Measurements from ENCODE around the gene PDE8B.
A peak's percentile ranks its signal among the peaks of the same experiment; 100 is the strongest.
"Not testable (repeated sequence)": the region's sequence is repeated elsewhere in the genome, so short reads cannot be mapped to it uniquely, and the experiment has no call there.

Gene PDE8B

DNA sequence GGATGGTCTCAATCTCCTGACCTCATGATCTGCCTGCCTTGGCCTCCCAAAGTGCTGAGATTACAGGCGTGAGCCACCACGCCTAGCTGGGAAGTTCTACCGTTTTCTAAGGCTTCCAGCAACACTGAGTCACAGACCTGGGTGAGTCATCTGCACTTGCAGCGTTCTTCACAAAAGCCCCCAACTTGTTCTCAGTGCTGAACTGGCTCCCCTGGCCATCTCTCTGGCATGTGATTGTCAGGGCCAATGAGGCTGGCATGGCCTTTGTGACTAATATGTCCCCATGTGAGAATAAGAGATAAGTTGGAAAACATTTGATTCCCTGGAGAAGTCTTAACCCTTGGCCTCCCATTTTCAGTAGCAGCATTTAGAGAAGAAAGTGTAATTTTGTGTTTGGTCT is 157.3 kb downstream of the PDE8B start:
- no peak for DNase-seq

GRCh38 chr5:77368367-77368766 is 157.9 kb downstream of the PDE8B start:
- DNase-seq: no peak

DNA sequence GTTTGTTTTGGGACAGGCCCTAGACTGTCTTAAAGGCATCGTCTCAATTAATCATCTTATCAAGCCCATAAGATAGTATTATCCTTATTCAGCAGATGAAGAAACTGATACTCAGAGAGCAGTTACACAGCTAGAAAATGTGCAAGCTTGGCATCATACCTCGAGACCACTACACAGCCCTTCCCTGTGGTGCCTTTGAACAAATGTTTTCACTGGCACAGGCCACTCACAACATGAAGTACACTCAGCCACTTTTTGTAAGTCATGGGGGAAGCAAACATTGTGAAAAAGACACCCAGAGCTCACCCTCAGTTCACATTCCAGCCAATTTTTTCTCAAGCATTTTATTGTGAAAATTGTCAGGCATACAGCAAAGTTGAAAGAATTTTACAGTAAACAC is 159.1 kb downstream of the PDE8B start:
- no peak for DNase-seq

DNA sequence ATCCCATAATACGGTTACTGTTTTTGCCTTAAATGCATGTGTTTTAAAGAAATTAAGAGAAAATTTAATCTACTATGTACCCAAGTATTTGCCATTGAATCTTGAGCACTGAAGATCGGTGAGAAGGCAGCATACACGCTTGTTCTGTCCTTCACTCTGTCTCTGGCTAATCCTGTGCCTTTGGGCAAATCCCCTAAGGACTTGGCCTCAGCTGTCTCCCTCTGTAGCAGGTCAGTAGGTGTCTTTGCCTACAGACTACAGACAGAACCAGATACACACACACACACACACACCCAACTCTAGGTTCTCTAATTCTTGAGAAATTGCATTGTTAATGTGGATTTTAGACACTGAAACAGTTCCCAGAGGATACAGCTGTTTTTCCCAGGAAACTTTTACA is 164.2 kb downstream of the PDE8B start:
- DNase-seq: no peak

DNA sequence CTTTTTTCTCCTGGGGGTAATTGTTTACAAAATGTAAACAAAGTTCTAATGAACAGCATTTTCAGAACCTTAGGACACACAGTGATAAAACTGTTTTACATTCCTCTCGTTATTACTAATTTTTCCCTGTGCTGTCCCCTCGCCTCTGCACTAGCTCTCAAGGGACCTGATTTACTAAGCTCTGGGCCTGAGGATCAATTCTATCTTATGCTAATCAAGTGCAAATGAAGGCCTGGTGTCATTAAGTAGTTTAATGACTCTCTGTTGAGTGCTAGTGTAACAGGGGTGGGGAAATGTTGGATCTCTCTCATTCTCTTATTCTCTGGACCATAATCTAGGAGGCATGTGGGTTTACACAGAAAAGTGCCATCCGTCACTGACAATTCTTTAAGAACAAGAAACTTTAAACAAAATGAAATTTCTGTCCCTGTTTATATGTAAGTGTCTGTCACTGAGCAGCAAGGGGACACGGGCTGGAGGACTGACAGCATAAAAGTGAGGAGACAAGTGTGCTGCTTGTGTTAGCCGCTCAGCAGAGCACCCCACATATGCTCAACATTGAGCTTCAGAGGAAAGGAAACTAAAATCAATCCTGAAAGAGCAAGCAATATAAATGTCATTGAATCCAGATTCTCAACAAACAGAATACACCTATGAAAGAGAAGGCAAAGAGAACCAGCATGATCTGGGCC is 166.3 kb downstream of the PDE8B start:
- no peak for DNase-seq

DNA sequence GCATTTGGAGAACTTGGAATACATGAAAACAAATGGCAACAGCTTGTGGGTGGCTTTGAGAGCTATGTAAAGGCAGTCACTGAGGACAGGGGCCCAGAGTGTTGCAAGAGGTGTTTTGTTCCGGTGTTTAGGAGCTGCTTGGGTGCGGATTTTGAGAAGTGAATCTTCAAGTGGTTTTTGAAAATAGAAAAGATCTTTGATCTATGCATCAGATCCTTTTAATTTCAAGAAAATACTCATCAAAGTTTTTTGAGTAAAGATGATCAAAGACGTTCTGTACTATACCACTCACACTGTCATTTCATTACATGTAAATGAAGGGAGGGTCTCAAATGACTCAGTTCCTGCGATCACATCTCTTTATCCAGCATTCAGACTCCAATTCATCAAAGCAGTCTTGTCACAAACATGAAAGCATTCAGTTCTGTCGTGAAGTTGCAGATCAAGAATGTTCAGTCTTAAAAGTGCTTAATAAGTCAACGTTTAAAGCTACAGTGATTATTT is 169.1 kb downstream of the PDE8B start:
- no peak for DNase-seq

DNA sequence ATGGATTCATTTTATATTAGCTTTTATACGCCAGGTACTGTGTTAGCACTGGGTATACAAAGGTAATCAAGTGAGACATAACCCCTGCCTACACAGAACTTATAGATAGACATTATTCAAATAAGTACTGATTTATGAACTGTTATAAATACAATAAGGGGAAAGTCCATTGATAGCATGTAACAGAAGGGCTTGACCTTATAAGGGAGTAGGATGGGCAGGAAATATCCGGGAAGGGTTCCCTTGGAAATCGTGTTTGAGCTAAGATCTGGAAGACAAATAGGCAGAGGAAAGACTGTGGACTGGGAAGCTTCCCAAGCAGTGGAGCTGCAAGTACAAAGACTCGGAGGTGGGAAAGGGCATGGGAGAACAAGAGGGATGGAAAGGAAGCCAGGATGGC is 170.2 kb downstream of the PDE8B start:
- no peak for DNase-seq

GRCh38 chr5:77383336-77383735 is 172.9 kb downstream of the PDE8B start:
- not testable (repeated sequence) for DNase-seq

DNA sequence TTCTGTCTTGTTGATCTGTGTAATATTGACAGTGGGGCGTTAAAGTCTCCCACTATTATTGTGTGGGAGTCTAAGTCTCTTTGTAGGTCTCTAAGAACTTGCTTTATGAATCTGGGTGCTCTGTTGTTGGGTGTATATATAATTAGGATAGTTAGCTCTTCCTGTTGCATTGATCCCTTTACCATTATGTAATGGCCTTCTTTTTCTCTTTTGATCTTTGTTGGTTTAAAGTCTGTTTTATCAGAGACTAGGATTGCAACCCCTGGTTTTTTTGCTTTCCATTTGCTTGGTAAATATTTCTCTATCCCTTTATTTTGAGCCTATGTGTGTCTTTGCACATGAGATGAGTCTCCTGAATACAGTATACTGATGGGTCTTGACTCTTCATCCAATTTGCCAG is 175.9 kb downstream of the PDE8B start:
- not testable (repeated sequence) for DNase-seq

DNA sequence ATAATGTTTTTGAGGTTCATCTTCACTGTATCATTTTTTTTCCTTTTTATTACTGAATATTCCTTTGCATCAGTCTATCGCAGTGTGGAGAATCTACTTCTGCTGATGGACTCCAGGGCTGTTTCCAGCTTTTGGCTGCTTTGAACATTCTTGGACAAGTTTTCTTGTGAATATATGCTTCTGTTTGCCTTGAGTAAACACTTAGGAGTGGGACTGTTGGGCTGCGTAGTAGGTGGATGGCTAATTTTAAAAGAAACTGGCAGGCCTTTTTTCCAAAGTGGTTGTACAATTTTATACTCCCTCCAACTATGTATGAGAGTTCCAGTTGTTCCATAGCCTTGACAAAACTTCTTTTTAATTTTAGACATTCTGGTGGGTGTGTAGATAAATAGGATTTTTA is 179.3 kb downstream of the PDE8B start:
- DNase-seq: no peak

GRCh38 chr5:77390221-77390620 is 179.7 kb downstream of the PDE8B start:
- DNase-seq: no peak

- DNase-seq: no peak
These were observed 180.3 kb downstream of the PDE8B start for GRCh38 chr5:77390795-77391194.

DNA sequence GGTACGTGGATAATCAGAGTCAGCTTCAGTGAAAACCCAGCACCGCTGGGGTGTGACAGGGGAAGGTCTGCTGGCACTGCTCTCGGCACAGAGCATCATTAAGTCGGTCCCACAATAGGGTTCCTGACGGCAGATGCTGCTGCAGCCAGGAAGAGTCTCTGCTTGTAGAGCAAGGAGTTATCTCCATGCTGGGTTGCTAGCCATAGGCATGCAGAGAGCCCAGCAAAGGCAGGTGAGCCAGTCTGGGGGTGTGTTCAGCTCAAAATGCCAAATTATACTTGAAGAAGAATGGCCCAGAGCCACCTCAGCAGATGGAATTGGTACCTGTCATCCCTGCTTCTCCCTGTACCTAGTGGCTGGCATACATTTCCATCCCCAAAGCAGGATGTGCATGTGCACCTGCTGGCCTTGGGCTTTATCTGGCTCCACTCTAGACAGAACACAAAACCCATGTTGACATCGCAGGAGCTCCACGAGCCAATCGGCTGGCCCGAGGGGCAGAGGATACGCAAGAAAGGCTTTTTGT is 180.8 kb downstream of the PDE8B start:
- DNase-seq: no peak

DNA sequence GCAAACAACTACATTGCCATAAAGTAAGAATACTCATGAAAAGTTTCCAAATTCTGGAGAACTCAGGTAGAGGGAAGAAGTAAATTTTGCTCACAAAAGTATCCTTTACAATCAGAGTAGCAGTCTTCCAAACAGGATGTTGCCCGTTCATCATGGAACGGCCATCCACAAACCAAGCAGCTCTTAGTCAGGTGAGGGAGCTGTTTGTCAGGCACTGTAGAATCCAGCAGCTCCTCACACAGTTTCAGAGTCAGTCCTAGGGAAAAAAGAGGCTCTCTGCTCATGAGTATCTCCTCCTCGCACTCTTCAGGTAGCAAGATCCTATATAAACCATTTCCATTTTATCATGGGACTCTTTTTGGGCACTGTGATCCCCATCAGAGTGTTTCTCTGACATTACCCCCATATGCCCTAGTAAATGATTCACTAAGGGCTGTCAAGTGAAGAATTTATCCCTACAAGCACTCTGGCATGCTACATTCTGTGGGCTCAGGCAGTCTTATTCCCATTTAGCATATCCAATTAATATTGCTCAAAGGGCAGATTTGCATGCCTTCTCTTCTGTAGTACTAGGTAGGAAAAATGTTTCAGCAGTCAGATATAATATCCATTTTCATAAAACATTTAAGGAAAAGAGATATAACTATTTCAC is 183.7 kb downstream of the PDE8B start:
- DNase-seq: no peak

- no peak for DNase-seq
These were observed 185.5 kb downstream of the PDE8B start for GRCh38 chr5:77396017-77396416.

DNA sequence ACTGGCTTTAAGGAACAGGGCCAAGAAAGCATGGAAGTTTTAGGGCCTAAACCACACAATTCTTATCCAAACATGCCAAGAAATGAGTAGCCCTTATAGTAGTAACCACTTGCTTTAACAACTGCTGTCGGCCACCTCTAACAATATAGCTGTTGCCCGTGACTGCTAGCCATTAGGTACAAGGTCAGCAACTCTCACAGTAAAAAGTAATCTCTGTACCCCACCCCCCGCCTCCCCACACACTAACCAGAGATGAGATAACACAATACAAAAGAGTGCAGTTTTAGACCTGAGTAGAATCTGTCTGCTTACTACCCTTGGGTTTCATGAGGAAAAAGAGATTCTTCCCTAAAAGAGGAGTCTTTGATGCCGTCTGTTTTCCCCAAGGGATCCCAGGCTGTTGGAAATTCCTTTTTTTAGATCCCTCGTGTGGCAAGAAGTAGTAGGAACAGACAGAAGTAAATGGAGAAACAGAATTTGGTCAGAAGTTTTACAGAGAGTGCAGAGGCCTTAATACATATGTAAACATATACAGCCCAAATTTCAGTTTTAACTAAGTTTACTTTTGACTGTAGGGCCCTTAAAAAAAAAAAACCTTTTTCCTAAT is 187.3 kb downstream of the PDE8B start:
- no peak for DNase-seq

DNA sequence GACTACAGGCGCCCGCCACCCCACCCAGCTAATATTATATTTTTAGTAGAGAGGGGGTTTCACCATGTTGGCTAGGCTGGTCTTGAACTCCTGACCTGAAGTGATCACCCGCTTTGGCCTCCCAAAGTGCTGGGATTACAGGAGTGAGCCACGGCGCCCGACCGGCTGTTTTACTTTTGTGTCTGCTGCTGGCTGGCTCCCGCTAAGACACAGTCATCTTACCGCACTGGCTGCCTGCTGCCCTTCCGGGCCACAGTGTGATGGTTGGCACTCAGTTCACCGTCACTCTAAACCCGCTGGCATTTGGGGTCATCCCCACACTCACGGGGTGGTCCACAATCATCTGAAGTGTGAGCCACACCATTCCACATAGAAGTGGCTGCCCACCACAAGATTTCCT is 188.0 kb downstream of the PDE8B start:
- no peak for DNase-seq

DNA sequence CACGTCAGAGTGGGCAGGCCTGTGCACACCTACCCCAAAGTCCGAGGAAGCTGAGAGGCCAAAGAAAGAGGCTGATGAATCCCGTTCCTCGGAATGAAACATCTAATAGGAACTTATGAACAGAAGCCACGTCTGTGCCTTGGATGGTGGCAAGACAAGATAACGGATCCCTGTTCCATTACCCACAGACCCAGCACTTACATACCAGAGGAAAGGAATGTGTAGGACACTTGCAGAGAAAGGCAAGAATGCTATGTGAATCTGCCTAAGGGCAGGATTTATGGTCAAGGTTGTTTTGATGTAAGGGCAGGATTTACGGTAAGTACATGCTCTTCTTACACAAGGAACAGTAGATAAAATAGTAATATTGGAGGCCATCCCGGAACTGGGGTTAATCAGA is 188.4 kb downstream of the PDE8B start:
- no peak for DNase-seq

GRCh38 chr5:77400645-77401044 is 190.2 kb downstream of the PDE8B start:
- DNase-seq: no peak

- DNase-seq: no peak
These were observed 192.3 kb downstream of the PDE8B start for GRCh38 chr5:77402796-77403195.

- no peak for DNase-seq
These were observed 196.7 kb downstream of the PDE8B start for GRCh38 chr5:77407152-77407551.

DNA sequence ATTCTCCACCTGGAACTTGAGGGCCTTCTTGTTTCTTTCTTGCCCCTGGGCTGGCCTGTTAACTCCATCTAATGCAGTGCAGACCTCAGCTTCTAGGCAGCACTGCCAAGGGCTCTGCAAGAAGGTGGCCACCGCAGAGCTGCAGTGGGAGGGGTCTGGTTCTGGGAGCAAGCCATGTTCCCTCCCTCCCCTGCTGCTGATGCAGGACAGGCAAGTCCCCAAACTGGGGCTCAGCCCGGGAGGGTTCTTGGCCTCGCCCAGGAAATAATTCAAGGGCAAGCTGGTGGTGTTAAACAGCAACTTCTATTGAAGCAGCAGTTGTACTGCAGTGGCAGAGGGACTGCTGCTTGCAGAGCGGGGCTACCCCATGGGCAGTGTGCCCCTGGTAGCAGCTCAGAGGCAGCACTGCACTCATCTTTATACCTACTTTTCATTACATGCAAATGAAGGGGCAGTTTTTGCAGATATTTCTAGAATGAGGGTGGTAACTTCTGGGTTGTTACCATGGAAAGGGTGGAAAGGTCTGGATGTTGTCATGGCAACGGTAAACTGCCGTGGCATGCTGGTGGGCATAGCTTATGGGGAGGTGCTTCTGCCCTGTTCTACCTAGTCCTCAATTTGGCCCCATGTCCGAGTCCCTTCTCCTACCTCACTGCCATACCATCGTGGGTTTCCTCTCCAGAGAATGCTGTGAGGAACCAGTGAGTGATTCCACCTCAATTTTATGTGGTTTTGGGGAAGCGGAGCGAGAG is 199.6 kb downstream of the PDE8B start:
- peak; percentile 5 for DNase-seq

GRCh38 chr5:77413049-77413448 is 202.6 kb downstream of the PDE8B start:
- DNase-seq: no peak
